Left renal cortex interstitium (tissue), 4 donors: ENCODE measurements around the gene GPX5. TPM values are rescaled to one million over a fixed set of nuclear protein-coding genes. Genes with fewer than 3 reads are reported as not detected.
"Not testable (repeated sequence)": the region's sequence is repeated elsewhere in the genome, so short reads cannot be mapped to it uniquely, and the experiment has no call there.

ENCODE experiments used
- DNase-seq, 4 donors: peaks; one replicate each; pipeline ENCODE4 v3.0.0-alpha.2; 2013; ENCODE audit warnings: low read depth in 4 of 4, low spot score in 2 of 4, missing footprints in 1 of 4
- polyA plus RNA-seq, 4 donors: library from polyadenylated mRNA; unstranded; fragments of 120-200 nt; gene quantifications; one replicate each; pipeline ENCODE4 v1.2.1, GENCODE V29; 2013; ENCODE audit not compliant: insufficient read length in 4 of 4

GPX5 gene, protein sequence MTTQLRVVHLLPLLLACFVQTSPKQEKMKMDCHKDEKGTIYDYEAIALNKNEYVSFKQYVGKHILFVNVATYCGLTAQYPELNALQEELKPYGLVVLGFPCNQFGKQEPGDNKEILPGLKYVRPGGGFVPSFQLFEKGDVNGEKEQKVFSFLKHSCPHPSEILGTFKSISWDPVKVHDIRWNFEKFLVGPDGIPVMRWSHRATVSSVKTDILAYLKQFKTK
- not detected for polyA plus RNA-seq

DNA sequence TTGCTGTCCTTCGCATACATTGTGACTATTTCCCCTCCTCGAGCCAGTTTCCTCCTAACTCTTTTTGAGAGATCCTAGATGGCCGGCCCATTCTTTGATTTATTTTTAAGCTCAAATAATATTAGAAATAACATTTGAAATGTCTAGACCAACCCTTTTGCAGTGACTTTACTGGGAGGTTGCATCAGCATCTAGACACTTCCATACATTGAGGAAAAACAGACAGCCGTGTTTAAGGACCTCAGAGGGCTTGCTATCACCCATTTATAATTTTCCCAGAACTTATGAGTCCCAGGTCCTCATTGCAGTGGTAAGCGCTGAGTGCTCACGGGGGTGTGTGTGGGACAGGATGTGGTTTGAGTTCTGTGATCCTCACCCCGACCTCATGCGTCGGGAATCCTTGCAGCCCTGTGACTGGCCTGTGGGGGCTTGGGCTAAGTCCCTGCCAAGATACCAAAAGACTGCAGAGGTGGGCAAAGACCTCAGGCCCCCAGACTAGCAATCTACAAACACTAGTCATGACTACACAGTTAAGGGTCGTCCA, at the start of gene GPX5:
Gene GPX5 (plus strand): TSS at position 386 of the 544 bp plus-strand sequence. CDS start 133 bp downstream, at position 519.
- no peak for DNase-seq

DNA sequence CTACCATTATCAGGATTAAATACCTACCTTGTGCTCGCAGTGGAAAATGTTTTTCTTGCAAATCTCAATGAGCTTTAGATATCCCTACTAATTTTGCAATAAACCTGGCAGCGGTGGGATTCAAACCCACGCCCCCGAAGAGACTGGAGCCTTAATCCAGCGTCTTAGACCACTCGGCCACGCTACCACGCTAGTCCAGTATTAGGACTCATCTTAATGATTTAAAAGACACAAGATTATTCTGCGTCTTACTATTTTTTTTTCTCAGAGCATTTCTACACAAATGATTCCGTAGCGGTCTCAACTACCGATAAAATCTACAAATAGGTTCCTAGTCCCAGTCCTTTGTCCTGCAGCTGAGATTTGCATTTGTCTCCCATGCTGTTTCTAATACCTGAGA, 47.2 kb upstream of the GPX5 start:
- no peak for DNase-seq

DNA sequence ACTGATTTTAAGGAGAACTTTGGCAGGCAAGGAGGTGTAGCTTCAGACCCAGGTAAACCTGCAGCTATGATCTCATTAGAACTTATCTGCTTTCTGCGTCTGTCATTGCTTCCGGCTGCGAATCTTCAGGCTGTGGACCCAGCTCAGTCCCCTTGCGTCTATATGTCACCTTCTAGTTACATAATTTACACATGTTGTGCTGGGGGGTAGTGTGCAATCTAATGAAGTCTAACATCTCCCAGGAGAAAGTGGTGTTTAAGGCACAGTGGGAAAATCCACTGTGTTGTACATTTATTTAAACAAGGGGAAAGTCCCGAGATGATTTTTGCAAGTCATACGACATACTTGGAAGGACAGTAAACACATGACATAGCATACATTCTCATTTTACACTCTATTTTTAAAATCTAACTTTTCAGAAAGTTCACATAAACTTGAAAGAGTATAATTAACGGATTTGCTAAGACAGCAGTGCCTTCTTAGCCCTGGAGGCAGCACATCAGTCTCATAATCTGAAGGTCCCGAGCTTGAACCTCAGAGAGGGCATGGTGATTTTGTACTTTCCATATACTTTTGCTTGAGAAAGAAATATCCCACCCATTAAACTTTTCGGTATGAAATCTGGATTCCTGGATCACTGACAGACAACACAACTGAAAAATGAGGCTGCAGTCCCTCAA, 45.3 kb upstream of the GPX5 start:
- no peak for DNase-seq

DNA sequence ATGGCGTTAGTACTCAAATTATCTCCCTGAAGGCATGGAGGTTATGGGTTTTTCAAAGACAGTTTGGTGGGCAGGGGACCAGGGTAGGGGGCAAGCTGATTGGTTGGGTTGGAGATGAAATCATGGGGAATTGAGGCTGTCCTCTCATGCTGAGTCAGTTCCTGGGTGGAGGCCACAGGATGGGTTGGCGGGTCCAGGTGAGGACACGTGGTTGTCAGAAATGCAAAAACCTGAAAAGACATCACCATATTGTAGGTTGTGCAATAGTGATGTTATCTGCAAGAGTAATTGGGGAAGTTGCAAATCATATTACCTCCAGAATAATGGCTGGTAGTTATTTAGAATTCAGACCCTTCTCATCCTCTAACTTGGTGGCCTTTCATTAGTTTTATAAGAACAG, 40.2 kb upstream of the GPX5 start:
- DNase-seq = no peak

DNA sequence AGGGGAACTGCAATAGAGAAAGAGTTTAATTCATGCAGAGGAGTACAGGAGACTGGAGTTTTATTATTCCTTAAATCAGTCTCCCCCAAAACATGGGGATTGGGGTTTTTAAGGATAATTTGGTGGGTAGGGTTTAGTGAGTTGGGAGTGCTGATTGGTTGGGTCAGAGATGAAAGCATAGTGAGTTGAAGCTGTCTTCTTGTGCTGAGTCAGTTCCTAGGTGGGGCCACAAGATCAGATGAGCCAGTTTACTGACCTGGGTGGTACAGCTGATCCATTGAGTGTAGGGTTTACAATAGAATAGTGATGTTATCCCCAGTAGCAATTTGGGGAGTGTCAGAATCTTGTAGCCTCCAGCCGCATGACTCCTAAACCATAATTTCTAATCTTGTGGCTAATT, 39.1 kb upstream of the GPX5 start:
- DNase-seq = no peak

DNA sequence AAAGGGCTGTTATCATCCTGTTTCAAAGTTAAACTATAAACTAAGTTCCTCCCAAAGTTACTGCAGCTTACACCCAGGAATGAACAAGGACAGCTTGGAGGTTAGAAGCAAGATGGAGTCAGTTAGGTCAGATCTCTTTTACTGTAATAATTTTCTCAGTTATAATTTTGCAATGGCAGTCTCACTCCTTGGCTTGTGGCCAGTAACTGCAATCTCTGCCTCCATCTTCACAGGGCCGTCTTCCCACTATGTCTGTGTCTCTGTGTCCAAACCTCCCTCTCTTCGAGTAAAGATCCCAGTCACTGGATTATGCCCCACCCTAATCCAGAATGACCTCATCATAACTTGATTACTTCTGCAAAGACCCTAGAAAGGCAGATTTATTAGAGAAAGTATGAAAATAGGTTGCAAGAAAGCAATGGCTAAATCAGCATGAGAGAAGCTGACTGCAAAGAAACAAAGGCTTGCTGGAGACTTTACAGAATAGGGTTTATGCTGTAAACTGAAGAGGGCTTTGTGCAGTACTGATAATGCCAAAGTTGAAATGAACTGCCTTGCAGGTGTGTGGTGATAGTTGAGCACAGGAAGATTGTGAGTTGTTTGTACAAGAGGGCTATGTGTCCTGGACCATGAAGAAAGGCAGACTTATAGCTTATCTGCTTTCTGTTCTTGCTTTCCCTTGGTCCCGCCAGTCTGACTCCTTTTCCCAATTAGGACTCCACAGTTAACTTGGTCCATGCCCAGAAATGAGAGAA, 38.5 kb upstream of the GPX5 start:
- no peak for DNase-seq

DNA sequence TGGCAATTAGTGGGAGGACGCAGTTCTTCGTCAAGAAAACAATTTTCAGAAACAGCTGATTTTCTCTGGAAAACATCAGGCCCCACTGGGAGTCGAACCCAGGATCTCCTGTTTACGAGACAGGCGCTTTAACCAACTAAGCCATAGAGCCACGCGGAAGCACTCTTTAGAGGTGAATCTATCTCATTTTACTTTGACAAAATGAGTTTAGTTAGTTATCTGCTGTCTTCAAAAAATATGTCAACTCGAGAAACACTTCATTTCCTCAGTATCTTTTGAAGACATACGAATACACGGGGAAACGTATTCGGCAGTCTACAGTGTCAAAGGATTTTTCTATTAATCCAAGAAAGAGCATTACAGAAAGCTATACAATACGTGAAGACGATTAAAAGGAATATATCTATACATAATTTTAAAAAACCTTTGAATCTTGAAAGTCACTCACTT, 36.7 kb upstream of the GPX5 start:
- no peak for DNase-seq

DNA sequence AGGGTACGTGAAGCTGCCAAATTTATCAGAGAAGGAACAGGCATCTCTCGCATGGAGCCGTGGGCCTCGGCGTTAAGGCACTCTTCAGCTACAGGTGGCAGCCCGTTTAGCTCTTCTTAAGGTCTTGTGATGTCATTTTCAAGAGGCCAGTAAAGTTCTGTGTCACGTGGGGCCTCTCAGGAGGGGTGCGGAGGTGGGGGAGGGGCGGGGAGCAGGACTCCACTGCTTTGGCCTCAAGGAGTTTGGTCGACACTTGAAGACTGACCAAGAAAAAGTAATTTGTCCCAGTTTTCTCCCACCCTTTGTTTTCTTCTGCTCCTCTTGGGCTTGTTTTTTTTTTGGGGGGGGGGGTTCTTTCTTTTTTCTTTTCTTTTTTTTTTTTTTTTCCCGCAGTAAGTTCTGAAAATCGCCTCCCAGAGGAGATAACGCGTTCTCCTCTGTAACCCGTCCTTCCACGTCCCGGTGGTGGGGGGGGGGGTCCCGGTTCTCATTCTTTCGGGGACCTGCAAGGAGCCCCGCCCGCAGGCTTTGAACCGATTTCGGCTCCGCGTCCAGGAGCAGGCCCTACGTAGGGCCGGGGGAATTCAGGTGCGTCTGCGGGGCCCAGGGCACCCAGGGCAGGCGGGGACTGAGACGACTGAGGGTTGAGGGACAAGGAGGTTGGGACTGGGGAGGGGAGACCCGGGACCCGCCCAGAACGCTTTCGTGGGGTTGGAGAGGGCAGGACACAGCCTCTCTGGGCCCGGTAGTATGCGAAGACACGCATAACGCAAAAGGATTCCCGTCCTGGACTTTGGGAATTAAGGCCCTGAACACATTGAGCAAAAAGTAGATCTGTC, 36.1 kb upstream of the GPX5 start:
- DNase-seq = no peak

DNA sequence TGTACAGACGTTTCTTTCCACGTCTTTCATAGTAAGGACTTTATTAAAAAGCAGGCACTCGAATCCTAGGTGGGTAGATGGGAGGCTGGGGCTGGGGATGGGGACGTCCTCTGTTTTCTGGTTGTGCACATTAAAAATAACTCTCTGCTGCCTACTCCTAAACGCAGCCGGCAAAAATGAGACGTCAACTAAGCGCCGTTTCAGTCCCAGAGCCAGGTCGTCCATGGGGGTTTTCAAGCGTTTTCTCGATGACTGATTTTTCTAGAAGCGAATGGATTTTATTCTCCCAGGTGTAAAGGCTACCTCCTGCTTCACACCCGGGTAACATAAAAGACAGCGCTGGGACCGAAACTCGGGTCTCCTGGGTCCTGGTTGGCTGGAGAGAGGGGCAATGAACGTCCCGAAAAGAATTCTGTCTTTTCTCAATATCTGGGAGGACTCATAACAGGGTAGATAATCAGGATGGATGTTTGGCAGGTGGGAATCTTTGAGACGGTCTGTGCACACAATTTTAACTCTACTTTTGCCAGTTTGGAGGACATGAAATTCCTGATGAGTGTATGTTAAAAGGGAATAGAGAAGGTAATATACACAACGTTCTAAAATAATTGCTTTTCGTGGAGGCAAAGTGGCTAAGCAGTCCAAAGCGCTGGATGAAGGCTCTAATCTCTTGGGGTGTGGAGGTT, 35.3 kb upstream of the GPX5 start:
- DNase-seq = no peak

DNA sequence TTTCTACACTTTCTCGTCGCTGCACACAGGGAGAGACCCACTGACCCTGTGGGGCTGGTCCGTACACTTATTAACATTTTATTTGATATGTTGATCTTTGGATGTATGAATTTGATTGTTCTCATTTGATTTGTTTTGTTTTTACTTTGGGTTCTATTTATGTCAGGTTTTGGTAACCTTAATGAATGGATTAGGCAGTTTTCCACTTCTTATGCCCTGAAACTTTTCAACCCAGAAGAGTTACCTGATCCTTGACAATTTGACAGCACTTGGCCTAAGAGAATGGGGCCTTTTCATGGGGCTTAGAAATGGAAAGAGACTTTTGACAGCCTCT, 33.7 kb upstream of the GPX5 start:
- no peak for DNase-seq

DNA sequence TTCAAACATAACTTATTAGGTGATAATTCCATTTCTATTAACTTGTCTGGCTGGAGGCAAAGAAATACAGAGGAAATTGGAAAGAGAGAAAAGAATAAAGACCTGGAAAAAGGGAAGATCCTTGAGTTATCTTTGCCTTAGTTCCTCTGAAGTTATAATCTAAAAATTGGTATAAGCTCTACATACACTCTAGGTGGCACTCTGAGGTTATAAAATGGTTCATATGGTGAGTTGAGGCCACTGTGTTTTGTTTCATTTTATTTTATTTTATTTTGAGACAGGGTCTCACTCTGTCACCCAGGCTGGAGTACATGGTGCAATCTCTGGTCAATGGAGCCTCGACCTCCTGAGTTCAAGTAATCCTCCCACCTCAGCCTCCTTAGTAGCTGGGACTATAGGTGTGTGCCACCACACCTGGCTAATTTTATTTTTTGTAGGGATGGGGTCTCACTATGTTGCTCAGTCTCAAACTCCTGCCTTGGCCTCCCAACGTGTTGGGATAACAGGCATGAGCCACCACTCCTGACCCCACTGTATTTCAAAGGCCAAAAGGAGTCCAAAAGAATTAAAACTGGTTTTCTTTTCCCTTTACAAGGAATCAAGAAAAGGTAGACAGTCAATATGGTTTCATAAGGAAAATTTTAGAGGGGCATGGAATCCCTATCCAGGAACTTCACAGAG, 29.4 kb upstream of the GPX5 start:
- no peak for DNase-seq

DNA sequence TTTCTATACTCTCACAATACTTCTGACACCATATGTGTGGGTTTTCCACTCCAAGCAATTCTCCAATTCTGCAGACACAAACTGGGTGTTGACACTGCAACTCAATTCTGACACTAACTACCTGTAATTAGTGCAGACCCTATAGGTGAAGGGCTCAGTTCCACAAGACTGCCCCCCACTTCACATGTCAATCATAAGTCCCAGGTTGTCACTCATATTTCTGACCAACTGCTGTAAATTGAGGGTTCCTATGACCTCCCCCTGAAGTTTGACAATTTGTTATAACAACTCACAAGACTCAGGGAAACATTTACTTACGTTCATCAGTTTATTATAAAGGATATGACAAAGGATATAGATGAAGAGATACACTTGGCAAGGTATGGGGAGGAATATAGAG, 28.4 kb upstream of the GPX5 start:
- no peak for DNase-seq

DNA sequence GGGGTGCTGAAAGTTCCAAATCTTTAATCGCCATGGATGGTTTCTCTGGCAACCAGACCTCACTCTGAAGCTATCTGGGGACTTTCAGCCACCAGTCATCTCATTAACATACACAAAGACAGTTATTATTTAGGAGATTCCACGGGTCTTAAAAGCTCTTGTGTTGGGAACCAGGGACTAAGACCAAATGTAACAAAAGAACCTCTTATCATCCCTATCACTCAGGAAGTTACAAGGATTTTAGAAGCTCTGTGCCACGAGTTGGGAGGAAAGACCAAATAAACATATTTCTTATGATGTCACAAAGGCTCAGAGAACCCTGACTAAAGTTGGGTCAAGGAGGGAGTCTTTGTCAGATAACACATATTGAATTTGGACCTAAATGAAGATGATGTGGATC, 27.8 kb upstream of the GPX5 start:
- no peak for DNase-seq

DNA sequence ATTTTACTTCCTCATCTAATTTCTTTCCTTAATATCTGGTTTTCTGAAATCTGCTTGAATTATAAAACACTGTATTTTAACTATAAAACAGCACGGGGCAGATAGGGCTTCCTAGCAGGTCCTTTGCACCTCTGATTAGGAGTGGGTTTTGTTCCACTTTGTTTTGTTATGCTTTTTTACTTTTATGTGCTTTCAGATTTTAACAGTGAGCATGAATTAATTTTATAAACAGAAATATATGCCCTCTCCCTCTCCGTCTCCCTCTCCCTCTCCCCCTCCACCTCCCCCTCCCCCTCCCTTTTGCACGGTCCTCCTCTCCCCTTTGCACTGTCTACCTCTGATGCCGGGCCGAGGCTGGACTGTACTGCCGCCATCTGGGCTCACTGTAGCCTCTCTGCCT, 24.4 kb upstream of the GPX5 start:
- DNase-seq = no peak

DNA sequence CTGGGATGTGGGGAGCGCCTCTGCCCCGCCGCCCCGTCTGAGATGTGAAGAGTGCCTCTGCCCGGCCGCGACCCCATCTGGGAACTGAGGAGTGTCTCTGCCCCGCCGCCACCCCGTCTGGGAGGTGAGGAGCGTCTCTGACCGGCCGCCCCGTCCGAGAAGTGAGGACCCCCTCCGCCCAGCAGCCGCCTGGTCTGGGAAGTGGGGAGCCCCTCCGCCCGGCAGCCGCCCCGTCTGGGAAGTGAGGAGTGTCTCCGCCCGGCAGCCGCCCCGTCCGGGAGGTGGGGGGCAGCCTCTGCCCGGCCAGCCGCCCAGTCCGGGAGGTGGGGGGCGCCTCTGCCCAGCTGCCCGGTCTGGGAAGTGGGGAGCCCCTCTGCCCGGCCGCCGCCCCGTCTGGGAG, 23.5 kb upstream of the GPX5 start:
- DNase-seq = not testable (repeated sequence)

DNA sequence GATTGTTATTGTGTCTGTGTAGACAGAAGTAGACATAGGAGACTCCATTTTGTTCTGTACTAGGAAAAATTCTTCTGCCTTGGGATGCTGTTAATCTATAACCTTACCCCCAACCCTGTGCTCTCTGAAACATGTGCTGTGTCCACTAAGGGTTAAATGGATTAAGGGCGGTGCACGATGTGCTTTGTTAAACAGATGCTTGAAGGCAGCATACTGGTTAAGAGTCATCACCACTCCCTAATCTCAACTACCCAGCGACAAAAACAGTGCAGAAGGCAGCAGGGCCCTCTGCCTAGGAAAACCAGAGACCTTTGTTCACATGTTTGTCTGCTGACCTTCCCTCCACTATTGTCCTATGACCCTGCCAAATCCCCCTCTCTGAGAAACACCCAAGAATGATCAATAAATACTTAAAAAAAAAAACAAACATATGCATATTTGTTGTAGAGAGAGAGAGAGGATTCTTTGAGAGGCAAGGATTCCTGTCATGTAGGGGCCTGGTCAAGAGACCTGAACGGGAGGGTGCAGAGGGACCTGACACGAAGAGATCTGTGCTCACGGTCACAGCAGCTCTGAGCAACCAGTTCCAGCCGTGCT, 22.9 kb upstream of the GPX5 start:
- DNase-seq = not testable (repeated sequence)

DNA sequence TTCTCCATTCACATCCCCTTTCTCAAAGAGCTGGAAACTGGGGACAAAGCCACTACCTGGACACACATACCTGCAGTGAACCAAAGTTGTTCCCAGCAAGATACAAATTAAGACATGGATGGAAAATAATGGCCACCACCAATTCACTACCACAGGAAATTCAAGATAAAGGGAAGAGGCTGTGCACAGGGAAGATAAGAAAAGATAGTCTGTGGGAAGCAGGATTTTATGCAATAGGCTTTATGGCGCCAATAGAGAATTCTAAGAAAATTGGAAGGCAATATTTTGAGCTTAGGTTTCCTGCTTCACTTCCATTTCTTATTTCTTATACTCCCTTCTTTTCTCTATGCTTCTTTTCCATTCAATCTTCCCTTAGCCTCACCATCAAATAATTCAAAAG, 19.9 kb upstream of the GPX5 start:
- DNase-seq = no peak

DNA sequence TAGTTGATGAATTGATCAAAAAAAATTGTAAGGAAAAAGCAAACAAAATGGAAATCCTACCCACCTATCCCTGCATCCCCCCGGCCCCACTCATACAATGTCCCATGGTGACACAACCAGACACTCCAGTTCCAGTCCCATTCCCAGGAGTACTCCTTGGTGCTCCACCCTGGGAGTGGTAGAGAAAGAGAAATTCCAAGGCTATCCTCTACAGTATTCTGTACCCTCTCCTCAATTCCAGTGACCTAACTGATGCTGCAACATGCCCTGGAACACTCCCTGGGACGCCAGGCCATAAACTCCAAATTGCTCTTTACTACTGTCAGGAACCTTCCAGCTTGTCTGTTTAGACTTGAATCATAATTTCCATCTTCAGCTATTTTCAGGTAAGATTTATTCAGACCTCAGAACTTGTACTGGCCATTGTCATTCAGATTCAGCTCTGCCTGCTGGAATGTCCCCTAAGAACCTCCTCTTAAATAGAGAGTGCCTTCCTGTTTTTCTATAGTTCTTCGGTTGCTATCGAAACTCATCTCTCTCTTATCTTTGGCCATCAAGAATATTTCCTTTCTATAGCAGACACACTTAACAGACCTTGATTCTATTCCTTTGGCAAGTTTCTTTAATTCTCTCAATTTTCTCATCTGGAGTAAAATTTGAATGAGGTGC, 18.7 kb upstream of the GPX5 start:
- no peak for DNase-seq
